ENCODE data around the gene PERCC1.
"Not testable (repeated sequence)": the region's sequence is repeated elsewhere in the genome, so short reads cannot be mapped to it uniquely, and the experiment has no call there.

The PERCC1 gene

DNA sequence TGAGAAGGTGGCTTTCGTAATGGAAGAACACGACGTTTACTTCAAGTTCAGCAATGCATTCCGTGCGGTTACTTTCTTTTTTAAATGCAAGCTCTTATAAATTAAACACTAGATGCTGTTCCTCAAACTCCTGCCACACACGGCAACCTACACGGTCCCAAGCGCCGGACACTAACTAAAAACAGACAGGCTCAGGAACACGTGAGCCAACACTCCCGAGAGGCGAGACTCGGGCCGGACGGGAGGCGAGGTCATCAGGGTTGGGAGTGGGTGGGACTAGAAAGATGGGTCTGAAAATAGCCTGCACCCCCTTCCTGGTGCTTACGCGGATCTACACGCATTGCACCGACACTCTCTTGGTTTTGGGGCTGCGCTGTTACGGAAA is 37.5 kb downstream of the PERCC1 start:
- H3K27ac ChIP-seq (ENCODE audit: insufficient read depth, low read length, poor library complexity, severe bottlenecking), result no peak overlapping the region
- H3K4me3 ChIP-seq (ENCODE audit: insufficient read depth, low read depth, low read length, poor library complexity, severe bottlenecking), result no peak overlapping the region
- no peaks in the 10 kb centered on the region for H3K4me1 ChIP-seq (ENCODE audit: control insufficient read depth, insufficient read depth, low read length, poor library complexity, severe bottlenecking)
- no peak for DNase-seq
- no peaks in the 10 kb centered on the region for H3K27me3 ChIP-seq (replicated peaks; ENCODE audit: control insufficient read depth, insufficient read depth, low read length, poor library complexity, severe bottlenecking)
- no peaks in the 10 kb centered on the region for H3K36me3 ChIP-seq (ENCODE audit: control insufficient read depth, insufficient read depth, low read length)
- H3K9me3 ChIP-seq (ENCODE audit: control insufficient read depth, low read length), result no peaks in the 10 kb centered on the region

DNA sequence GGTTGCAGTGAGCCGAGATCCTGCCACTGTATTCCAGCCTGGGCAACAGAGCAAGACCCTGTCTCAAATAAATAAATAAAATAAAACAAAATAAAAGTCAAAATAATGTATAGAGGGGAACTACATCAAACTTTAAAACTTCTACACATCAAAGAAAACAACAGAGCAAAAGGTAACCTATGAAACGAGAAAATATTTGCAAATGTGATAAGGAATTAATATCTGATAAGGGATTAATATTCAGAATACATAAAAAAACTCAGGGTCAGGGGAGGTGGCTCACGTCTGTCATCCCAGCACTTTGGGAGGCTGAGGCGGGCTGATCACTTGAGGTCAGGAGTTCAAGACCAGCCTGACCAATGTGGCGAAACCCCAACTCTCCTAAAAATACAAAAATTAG is 38.3 kb downstream of the PERCC1 start:
- not testable (repeated sequence) for H3K4me3 ChIP-seq (ENCODE audit: insufficient read depth, low read depth, low read length, poor library complexity, severe bottlenecking); H3K36me3 ChIP-seq (ENCODE audit: control insufficient read depth, insufficient read depth, low read length); H3K4me1 ChIP-seq (ENCODE audit: control insufficient read depth, insufficient read depth, low read length, poor library complexity, severe bottlenecking); H3K9me3 ChIP-seq (ENCODE audit: control insufficient read depth, low read length); H3K27ac ChIP-seq (ENCODE audit: insufficient read depth, low read length, poor library complexity, severe bottlenecking); DNase-seq; H3K27me3 ChIP-seq (replicated peaks; ENCODE audit: control insufficient read depth, insufficient read depth, low read length, poor library complexity, severe bottlenecking)

DNA sequence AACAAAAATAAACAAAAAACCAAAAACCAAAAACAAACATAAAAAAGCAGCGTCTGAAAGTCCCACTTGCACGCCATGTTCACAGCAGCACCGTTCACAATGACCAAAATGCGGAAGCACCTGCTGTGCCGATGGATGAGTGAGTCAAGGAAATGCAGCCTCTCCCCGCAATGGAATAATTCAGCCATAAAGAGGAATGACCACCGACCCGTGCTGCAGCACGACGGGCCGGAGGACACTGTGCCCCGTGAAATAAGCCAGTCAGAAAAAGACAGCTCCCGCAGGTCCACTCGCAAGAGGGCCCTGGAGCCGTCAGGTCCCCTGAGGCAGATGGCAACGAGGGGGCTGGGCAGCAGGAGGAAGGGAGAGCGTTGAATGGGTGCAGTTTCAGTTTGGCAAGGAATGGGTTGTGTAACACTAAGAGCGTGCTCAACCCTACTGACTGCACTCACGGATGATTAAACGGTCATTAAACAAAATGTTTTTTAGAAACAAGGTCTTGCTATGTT is 38.9 kb downstream of the PERCC1 start:
- DNase-seq, result no peak
- no peak overlapping the region for H3K4me3 ChIP-seq (ENCODE audit: insufficient read depth, low read depth, low read length, poor library complexity, severe bottlenecking)
- H3K27ac ChIP-seq (ENCODE audit: insufficient read depth, low read length, poor library complexity, severe bottlenecking), result no peak overlapping the region
- H3K4me1 ChIP-seq (ENCODE audit: control insufficient read depth, insufficient read depth, low read length, poor library complexity, severe bottlenecking), result peaks cover 5% of the 10 kb centered on the region
- no peaks in the 10 kb centered on the region for H3K27me3 ChIP-seq (replicated peaks; ENCODE audit: control insufficient read depth, insufficient read depth, low read length, poor library complexity, severe bottlenecking)
- H3K36me3 ChIP-seq (ENCODE audit: control insufficient read depth, insufficient read depth, low read length), result no peaks in the 10 kb centered on the region
- no peaks in the 10 kb centered on the region for H3K9me3 ChIP-seq (ENCODE audit: control insufficient read depth, low read length)

DNA sequence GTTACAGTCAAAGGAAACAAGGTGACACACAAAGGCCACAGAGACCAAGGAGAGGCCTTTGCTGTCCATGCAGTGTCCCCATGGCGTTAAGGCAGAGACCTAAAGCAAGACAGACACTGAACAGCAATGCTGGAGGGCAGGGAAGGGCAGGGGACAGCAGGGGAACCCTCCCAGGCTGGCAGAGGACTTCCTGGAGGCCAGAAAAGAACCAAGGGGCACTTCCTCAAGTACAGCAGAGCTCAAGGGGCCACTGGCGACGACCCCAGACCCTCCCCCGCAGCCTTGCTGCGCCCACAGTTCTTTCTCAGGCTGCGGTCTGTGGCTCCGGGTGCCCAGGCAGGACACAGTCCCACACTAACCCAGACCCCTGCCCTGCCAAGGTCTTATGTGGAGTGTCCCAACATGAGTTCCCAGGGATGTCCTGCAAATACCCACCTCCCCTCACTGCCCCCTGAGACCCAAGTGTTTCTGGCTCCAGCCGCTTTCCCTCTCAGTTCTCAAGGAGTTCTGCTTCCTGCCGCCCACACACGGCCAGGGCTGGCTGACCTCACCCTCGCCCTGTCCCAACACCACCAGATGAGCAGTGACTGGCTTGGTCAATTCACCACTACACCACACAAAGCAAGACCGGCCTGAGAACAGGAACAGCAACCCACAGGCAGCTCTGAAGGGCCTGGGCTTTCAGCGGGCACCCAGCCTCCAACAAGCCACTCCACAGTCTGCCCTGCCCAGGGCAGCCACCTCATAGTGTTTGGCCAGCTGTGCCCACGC is 39.8 kb downstream of the PERCC1 start:
- no peaks in the 10 kb centered on the region for H3K36me3 ChIP-seq (ENCODE audit: control insufficient read depth, insufficient read depth, low read length)
- H3K27ac ChIP-seq (ENCODE audit: insufficient read depth, low read length, poor library complexity, severe bottlenecking), result no peak overlapping the region
- DNase-seq, result no peak
- peaks cover 9% of the 10 kb centered on the region for H3K4me1 ChIP-seq (ENCODE audit: control insufficient read depth, insufficient read depth, low read length, poor library complexity, severe bottlenecking)
- H3K27me3 ChIP-seq (replicated peaks; ENCODE audit: control insufficient read depth, insufficient read depth, low read length, poor library complexity, severe bottlenecking), result no peaks in the 10 kb centered on the region
- no peak overlapping the region for H3K4me3 ChIP-seq (ENCODE audit: insufficient read depth, low read depth, low read length, poor library complexity, severe bottlenecking)
- H3K9me3 ChIP-seq (ENCODE audit: control insufficient read depth, low read length), result no peaks in the 10 kb centered on the region

DNA sequence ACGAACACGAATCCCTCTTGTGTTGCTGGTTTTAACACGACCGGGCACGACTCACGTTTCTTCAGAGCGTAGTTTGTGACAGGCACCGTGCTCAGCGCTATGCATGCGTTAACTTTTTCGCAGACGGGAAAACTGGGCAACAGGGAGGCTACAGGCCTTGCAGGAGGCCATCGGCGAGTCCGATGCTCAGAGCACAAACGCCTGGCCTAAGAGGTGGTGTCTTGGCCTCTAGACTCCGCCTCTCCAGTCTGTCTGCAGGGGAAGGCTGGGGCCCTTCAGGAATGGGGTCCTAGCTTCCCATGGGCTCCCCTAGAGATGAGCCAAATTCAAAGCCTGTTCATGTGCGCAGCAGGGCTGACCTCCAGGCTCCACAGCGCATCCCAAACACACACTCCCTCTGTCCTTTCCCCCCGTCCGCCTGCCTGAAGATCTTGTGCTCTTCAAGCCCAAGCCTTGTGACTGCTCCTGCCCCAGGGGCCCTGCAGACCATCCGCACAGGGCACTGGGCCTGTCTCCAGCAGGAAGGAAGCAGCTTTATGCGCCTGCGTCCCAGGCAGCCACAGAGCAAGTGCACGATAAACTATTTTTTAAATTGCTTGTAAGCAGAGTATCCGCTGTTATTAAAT is 40.8 kb downstream of the PERCC1 start:
- DNase-seq, result no peak
- peaks cover 10% of the 10 kb centered on the region for H3K4me1 ChIP-seq (ENCODE audit: control insufficient read depth, insufficient read depth, low read length, poor library complexity, severe bottlenecking)
- no peaks in the 10 kb centered on the region for H3K36me3 ChIP-seq (ENCODE audit: control insufficient read depth, insufficient read depth, low read length)
- no peak overlapping the region for H3K27ac ChIP-seq (ENCODE audit: insufficient read depth, low read length, poor library complexity, severe bottlenecking)
- H3K4me3 ChIP-seq (ENCODE audit: insufficient read depth, low read depth, low read length, poor library complexity, severe bottlenecking), result no peak overlapping the region
- H3K9me3 ChIP-seq (ENCODE audit: control insufficient read depth, low read length), result no peaks in the 10 kb centered on the region
- no peaks in the 10 kb centered on the region for H3K27me3 ChIP-seq (replicated peaks; ENCODE audit: control insufficient read depth, insufficient read depth, low read length, poor library complexity, severe bottlenecking)

DNA sequence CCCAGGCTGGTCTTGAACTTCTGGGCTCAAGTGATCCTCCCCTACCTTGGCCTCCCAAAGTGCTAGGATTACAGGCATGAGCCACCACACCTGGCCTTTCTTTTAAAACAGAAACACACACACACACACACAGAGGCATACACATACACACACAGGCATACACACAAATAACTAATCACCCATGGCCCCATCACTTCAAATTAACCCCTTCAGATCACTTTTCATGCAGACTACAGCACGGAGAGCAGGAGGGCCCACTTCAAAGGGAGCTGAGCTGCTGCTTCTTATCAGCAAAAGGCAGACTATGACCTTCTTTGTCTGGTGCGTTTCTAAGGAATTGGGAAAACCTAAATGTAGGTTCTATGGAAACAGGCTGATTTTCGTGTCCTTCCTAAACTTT is 42.1 kb downstream of the PERCC1 start:
- DNase-seq, result no peak
- Histone ChIP-seq H3K36me3 (ENCODE audit: control insufficient read depth, insufficient read depth, low read length) (no peaks in the 10 kb centered on the region), H3K27ac (ENCODE audit: insufficient read depth, low read length, poor library complexity, severe bottlenecking) (no peak overlapping the region), H3K27me3 (replicated peaks; ENCODE audit: control insufficient read depth, insufficient read depth, low read length, poor library complexity, severe bottlenecking) (no peaks in the 10 kb centered on the region), H3K9me3 (ENCODE audit: control insufficient read depth, low read length) (no peaks in the 10 kb centered on the region), H3K4me3 (ENCODE audit: insufficient read depth, low read depth, low read length, poor library complexity, severe bottlenecking) (no peak overlapping the region), H3K4me1 (ENCODE audit: control insufficient read depth, insufficient read depth, low read length, poor library complexity, severe bottlenecking) (peaks cover 10% of the 10 kb centered on the region)

DNA sequence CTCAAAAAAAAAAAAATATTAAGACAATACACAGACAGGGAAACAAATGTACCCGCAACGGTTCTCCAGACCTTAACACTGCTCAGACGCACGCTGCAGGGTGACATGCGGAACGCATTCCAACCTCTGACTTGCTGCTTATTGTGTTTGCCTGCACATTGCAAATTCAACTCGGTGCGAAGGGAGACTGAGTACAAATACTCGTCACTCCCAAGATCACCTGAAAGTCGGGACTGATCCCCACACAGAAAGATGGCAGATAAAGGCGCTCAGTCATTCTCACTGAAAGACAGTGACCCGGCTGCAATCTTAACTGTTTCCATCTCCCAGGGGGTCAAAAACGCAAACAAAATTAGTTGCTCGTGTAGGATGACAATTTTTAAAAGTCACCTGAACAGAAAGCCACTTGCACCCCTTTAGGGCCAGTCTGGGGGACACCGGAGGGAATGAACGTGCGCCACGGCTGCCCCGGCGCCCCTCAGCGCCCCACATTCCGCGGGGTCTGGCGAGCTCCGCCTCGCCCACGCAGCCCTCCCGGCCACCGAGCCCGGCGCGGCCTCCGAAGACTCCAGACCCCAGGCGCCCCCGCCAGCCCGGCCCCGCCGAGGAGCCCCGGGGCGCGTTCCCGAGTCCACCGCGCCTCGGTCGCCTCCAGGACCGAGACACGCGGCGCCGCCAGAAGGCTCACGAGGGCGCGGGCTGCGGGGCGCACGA is 43.4 kb downstream of the PERCC1 start:
- peak overlapping the region; percentile 96 for H3K27ac ChIP-seq (ENCODE audit: insufficient read depth, low read length, poor library complexity, severe bottlenecking)
- DNase-seq, result no peak
- H3K4me1 ChIP-seq (ENCODE audit: control insufficient read depth, insufficient read depth, low read length, poor library complexity, severe bottlenecking), result peaks cover 10% of the 10 kb centered on the region
- no peaks in the 10 kb centered on the region for H3K27me3 ChIP-seq (replicated peaks; ENCODE audit: control insufficient read depth, insufficient read depth, low read length, poor library complexity, severe bottlenecking)
- H3K36me3 ChIP-seq (ENCODE audit: control insufficient read depth, insufficient read depth, low read length), result no peaks in the 10 kb centered on the region
- H3K9me3 ChIP-seq (ENCODE audit: control insufficient read depth, low read length), result no peaks in the 10 kb centered on the region
- H3K4me3 ChIP-seq (ENCODE audit: insufficient read depth, low read depth, low read length, poor library complexity, severe bottlenecking), result peak overlapping the region; percentile 84

DNA sequence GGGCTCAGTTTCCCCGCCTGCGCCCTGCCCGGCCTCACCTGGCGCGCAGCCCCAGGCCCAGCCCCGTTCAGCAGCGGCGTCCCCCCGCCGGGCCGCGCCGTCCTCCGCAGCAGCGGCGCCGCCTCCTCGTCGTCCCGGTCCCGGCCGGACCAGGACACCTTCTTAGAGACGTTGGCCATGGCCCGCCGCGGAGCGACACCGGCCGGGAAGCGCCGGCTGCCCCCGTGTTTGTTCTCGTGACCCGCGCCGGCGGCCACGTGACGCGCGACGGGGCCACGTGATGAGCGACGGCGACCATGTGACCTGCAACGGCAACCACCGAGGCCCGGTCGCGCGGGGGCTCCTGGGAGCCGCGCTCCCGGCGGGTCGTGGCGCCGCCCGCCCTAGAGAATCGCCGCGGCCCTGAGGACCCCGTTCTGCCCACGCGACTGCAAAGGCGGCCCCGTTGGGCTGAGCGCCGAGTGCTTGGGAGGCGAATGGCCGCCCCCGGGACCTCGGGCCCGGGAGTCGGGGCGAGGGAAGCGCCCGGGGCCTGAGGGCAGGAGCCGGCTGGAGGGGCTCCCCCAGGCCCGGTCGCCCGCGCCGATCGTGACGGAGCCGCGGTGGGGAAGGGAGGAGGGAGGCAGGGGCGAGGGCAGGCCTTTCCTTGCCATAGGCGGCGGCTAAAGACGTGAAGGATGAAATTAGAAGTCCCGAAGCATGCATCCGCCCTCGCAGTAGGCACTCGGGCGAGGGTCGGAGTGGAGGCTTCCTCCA is 44.1 kb downstream of the PERCC1 start, which contains the start of gene CLCN7:
Gene CLCN7, minus strand, starts transcription at position 233 of the 756 bp plus-strand sequence. Its CDS starts 54 bp downstream, at position 179.
- peaks cover 10% of the 10 kb centered on the region for H3K4me1 ChIP-seq (ENCODE audit: control insufficient read depth, insufficient read depth, low read length, poor library complexity, severe bottlenecking)
- no peaks in the 10 kb centered on the region for H3K27me3 ChIP-seq (replicated peaks; ENCODE audit: control insufficient read depth, insufficient read depth, low read length, poor library complexity, severe bottlenecking)
- H3K36me3 ChIP-seq (ENCODE audit: control insufficient read depth, insufficient read depth, low read length), result no peaks in the 10 kb centered on the region
- peak; percentile 76 to 83 (median 77) for DNase-seq
- H3K4me3 ChIP-seq (ENCODE audit: insufficient read depth, low read depth, low read length, poor library complexity, severe bottlenecking), result peak within 1 kb of the TSS; percentile 84
- H3K27ac ChIP-seq (ENCODE audit: insufficient read depth, low read length, poor library complexity, severe bottlenecking), result peak within 1 kb of the TSS; percentile 96
- H3K9me3 ChIP-seq (ENCODE audit: control insufficient read depth, low read length), result no peaks in the 10 kb centered on the region

DNA sequence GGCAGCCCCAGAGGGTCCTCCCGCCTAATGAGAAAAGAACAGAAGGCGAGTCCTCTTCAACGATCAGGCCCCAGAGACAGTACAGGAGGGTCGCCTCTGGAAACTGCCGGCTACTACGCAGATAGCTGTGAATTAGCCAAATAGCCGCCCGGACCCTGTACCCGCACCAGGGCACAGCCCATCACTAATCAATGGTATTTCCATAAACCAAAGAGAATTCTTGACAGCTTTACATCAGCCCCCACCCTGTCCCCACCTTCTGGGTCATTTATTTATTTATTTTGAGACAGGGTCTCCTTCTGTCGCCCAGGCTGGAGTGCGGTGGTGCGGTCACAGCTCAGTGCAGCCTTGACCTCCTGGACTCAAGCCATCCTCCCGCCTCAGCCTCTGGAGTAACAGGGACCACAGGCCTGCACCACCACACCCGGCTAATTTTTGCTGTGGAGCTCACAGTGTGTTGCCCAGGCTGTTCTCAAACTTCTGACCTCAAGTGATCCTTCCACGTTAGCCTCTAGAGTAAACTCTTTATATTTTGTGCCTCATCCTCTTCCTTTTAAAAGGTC is 44.8 kb downstream of the PERCC1 start:
- no peak for DNase-seq
- Histone ChIP-seq H3K4me1 (ENCODE audit: control insufficient read depth, insufficient read depth, low read length, poor library complexity, severe bottlenecking) (peaks cover 10% of the 10 kb centered on the region), H3K27me3 (replicated peaks; ENCODE audit: control insufficient read depth, insufficient read depth, low read length, poor library complexity, severe bottlenecking) (no peaks in the 10 kb centered on the region), H3K36me3 (ENCODE audit: control insufficient read depth, insufficient read depth, low read length) (no peaks in the 10 kb centered on the region), H3K9me3 (ENCODE audit: control insufficient read depth, low read length) (no peaks in the 10 kb centered on the region), H3K4me3 (ENCODE audit: insufficient read depth, low read depth, low read length, poor library complexity, severe bottlenecking) (peak overlapping the region; percentile 84), H3K27ac (ENCODE audit: insufficient read depth, low read length, poor library complexity, severe bottlenecking) (peak overlapping the region; percentile 96)

Measured in effector memory CD4-positive, alpha-beta T cell (primary cell).